ENCODE data around the gene SCGB1A1.

SCGB1A1 gene

GRCh38 chr11:62398011-62398994, 20.5 kb upstream of the SCGB1A1 start:
- no peak for DNase-seq

GRCh38 chr11:62399172-62399877, 19.5 kb upstream of the SCGB1A1 start:
- no peak for DNase-seq

- DNase-seq, result no peak
Measured at GRCh38 chr11:62399878-62400266, 19.0 kb upstream of the SCGB1A1 start.

GRCh38 chr11:62400281-62400680, 18.6 kb upstream of the SCGB1A1 start:
- DNase-seq, result no peak

GRCh38 chr11:62400760-62401159, 18.1 kb upstream of the SCGB1A1 start:
- DNase-seq, result no peak

GRCh38 chr11:62401356-62401755, 17.5 kb upstream of the SCGB1A1 start:
- DNase-seq, result no peak

GRCh38 chr11:62401811-62402210, 17.0 kb upstream of the SCGB1A1 start:
- DNase-seq, result no peak

- no peak for DNase-seq
Measured at GRCh38 chr11:62402226-62402959, 16.4 kb upstream of the SCGB1A1 start.

GRCh38 chr11:62402960-62403730, 15.7 kb upstream of the SCGB1A1 start:
- DNase-seq, result no peak

GRCh38 chr11:62404435-62404834, 14.4 kb upstream of the SCGB1A1 start:
- DNase-seq, result no peak

- DNase-seq, result no peak
Measured at GRCh38 chr11:62404901-62405300, 13.9 kb upstream of the SCGB1A1 start.

- no peak for DNase-seq
Measured at GRCh38 chr11:62406034-62406433, 12.8 kb upstream of the SCGB1A1 start.

- no peak for DNase-seq
Measured at GRCh38 chr11:62409831-62410230, 9.0 kb upstream of the SCGB1A1 start.

GRCh38 chr11:62410972-62411371, 7.9 kb upstream of the SCGB1A1 start:
- no peak for DNase-seq

- no peak for DNase-seq
Measured at GRCh38 chr11:62411524-62411923, 7.3 kb upstream of the SCGB1A1 start.

- no peak for DNase-seq
Measured at GRCh38 chr11:62413060-62413696, 5.7 kb upstream of the SCGB1A1 start.

- DNase-seq, result no peak
Measured at GRCh38 chr11:62416596-62416995, 2.2 kb upstream of the SCGB1A1 start.

GRCh38 chr11:62418136-62418535, 697 bp upstream of the SCGB1A1 start:
- DNase-seq, result no peak

- no peak for DNase-seq
Measured at GRCh38 chr11:62419314-62419929, 589 bp downstream of the SCGB1A1 start.

GRCh38 chr11:62419943-62420342, 1.1 kb downstream of the SCGB1A1 start:
- no peak for DNase-seq

GRCh38 chr11:62420882-62421281, 2.0 kb downstream of the SCGB1A1 start:
- DNase-seq, result no peak

GRCh38 chr11:62421996-62422395, 3.2 kb downstream of the SCGB1A1 start:
- DNase-seq, result no peak
